Mucosa of descending colon (tissue), 3 donors: Measurements from ENCODE around the gene HDAC4. TPM values are rescaled to one million over a fixed set of nuclear protein-coding genes. Genes with fewer than 3 reads are reported as not detected.
A peak's percentile ranks its signal among the peaks of the same experiment; 100 is the strongest.
"Not testable (repeated sequence)": the region's sequence is repeated elsewhere in the genome, so short reads cannot be mapped to it uniquely, and the experiment has no call there.

Experiments used
- ATAC-seq: fragments of 200-7000 bp; cut with Tn5 transposase; one replicate; pipeline ENCODE4 v1.9.1; 2020; ENCODE audit warnings: mild to moderate bottlenecking, moderate library complexity
- DNase-seq, 3 donors: peaks; one replicate each; pipeline ENCODE4 v3.0.0-alpha.2; 2020
- H3K36me3 ChIP-seq: fragments of 200-600 bp; one replicate; pipeline ENCODE4 v1.8.0; 2021; ENCODE audit warnings: low read depth, mild to moderate bottlenecking
- H3K4me1 ChIP-seq: fragments of 200-600 bp; one replicate; pipeline ENCODE4 v1.8.0; 2021; ENCODE audit warnings: low read depth, mild to moderate bottlenecking
- H3K4me3 ChIP-seq: fragments of 200-600 bp; one replicate; pipeline ENCODE4 v1.8.0; 2021; ENCODE audit warnings: mild to moderate bottlenecking
- H3K9me3 ChIP-seq: fragments of 200-600 bp; one replicate; pipeline ENCODE4 v1.8.0; 2021; ENCODE audit warnings: mild to moderate bottlenecking
- CTCF ChIP-seq: fragments of 200-600 bp; IDR thresholded peaks from one replicate; pipeline ENCODE4 v1.8.0; 2022; ENCODE audit warnings: antibody characterized with exemption, mild to moderate bottlenecking
- intact Hi-C, 2 donors: fragments of 100-400 bp; cut with DNase I in 1 of 2; cut with micrococcal nuclease in 1 of 2; formaldehyde crosslinking; loops; one replicate each; pipeline versions ENCODE4 v1.11.0 to v1.11.1; 2022; cut with DNase I, micrococcal nuclease
- total RNA-seq, 3 donors: library from RNA; stranded (reverse); fragmentation: NEBNext Ultra II Directional in 2 of 3; extraction: Animal tissue kit (Norgen Biotek cat#: 25700) in 2 of 3; gene quantifications; one replicate each; pipeline versions ENCODE4 v1.2.1 to v1.2.4, GENCODE V29; 2021 to 2023
- donor health status: DM: no; HTN: no; CAD: no; lungs with moderate emphysema.
- donor health status: DM: no; HTN: no; CAD: no.
- donor health status: DM: no; HTN: yes; CAD: no.

Gene HDAC4
- total RNA-seq, 3 donors from 2014 or later = 41.4 to 147 (median 44.0) TPM

GRCh38 chr2:239070466-239070865 lies 330.4 kb downstream of the HDAC4 start:
- ATAC-seq (no peak), DNase-seq (no peak)
- H3K4me1 ChIP-seq = no peaks in the 10 kb centered on the region
- H3K4me3 ChIP-seq = no peak overlapping the region
- H3K36me3 ChIP-seq = peaks cover 3% of the 10 kb centered on the region
- no peak for TF ChIP-seq CTCF
- intact Hi-C loops = no loop called here
- no peaks in the 10 kb centered on the region for H3K9me3 ChIP-seq

GRCh38 chr2:239069362-239070333 lies 331.2 kb downstream of the HDAC4 start:
- H3K9me3 ChIP-seq, intact Hi-C loops, H3K36me3 ChIP-seq, H3K4me3 ChIP-seq, DNase-seq, H3K4me1 ChIP-seq: not testable (repeated sequence)
- peak; percentile 70 for ATAC-seq

- Histone ChIP-seq H3K36me3 (peaks cover 3% of the 10 kb centered on the region), H3K4me1 (no peaks in the 10 kb centered on the region), H3K9me3 (no peaks in the 10 kb centered on the region), H3K4me3 (no peak overlapping the region)
- intact Hi-C loops = no loop called here
- ATAC-seq = no peak
- DNase-seq = peak in 1 of 3 donors; percentile 3
- no peak for TF ChIP-seq CTCF
Measured at GRCh38 chr2:239068411-239068810, 332.4 kb downstream of the HDAC4 start.

GRCh38 chr2:239067196-239067865 lies 333.5 kb downstream of the HDAC4 start:
- H3K9me3 ChIP-seq = no peaks in the 10 kb centered on the region
- ATAC-seq (peak; percentile 14), DNase-seq (no peak)
- H3K36me3 ChIP-seq = peaks cover 3% of the 10 kb centered on the region
- H3K4me3 ChIP-seq = no peak overlapping the region
- intact Hi-C loops = no loop called here
- TF ChIP-seq CTCF = no peak
- H3K4me1 ChIP-seq = no peaks in the 10 kb centered on the region

- Histone ChIP-seq H3K9me3 (no peaks in the 10 kb centered on the region), H3K4me3 (no peak overlapping the region), H3K4me1 (no peaks in the 10 kb centered on the region), H3K36me3 (peaks cover 3% of the 10 kb centered on the region)
- intact Hi-C loops = no loop called here
- no peak for ATAC-seq
- DNase-seq = peak in 1 of 3 donors; percentile 7
- no peak for TF ChIP-seq CTCF
Measured at GRCh38 chr2:239066597-239066996, 334.2 kb downstream of the HDAC4 start.

GRCh38 chr2:239065962-239066361 lies 334.9 kb downstream of the HDAC4 start:
- intact Hi-C loops = no loop called here
- TF ChIP-seq CTCF = no peak
- Histone ChIP-seq H3K9me3 (no peaks in the 10 kb centered on the region), H3K4me3 (no peak overlapping the region), H3K36me3 (peaks cover 3% of the 10 kb centered on the region), H3K4me1 (no peaks in the 10 kb centered on the region)
- no peak for ATAC-seq
- no peak for DNase-seq
